Breast epithelium (tissue), 4 donors: Measurements from ENCODE around the gene COL18A1. TPM values are rescaled to one million over a fixed set of nuclear protein-coding genes. Genes with fewer than 3 reads are reported as not detected.
A peak's percentile ranks its signal among the peaks of the same experiment; 100 is the strongest.
"Not testable (repeated sequence)": the region's sequence is repeated elsewhere in the genome, so short reads cannot be mapped to it uniquely, and the experiment has no call there.

Experiments used
- DNase-seq, 2 donors: peaks; one replicate each; pipeline ENCODE4 v3.0.0-alpha.2; 2019; ENCODE audit warnings: low spot score in 2 of 2
- H3K27ac ChIP-seq, 2 donors: fragments of 200-600 bp; sonication (generic) in 1 of 2; one replicate each; pipeline ENCODE4 v1.5.1; 2016 to 2019; ENCODE audit warnings: mild to moderate bottlenecking in 1 of 2
- H3K27me3 ChIP-seq, 2 donors: fragments of 200-600 bp; sonication (generic) in 1 of 2; one replicate each; pipeline versions ENCODE4 v1.5.1 to v1.6.0; 2017 to 2019; ENCODE audit warnings: control low read depth in 1 of 2, mild to moderate bottlenecking in 1 of 2
- H3K36me3 ChIP-seq: fragments of 200-600 bp; one replicate; pipeline ENCODE4 v1.5.1; 2019
- H3K4me1 ChIP-seq, 2 donors: fragments of 200-600 bp; sonication (generic); one replicate each; pipeline ENCODE4 v1.5.1; 2016 to 2019; ENCODE audit warnings: control low read depth in 1 of 2
- H3K4me3 ChIP-seq, 3 donors: fragments of 200-600 bp; sonication (generic); 1 replicate in 2 of 3; 2 replicates in 1 of 3; pipeline ENCODE4 v1.5.1; 2016 to 2019; ENCODE audit warnings: mild to moderate bottlenecking in 3 of 3, moderate library complexity in 2 of 3
- H3K9me3 ChIP-seq, 2 donors: fragments of 200-600 bp; sonication (generic) in 1 of 2; one replicate each; pipeline ENCODE4 v1.5.1; 2016 to 2019; ENCODE audit warnings: control low read depth in 1 of 2
- CTCF ChIP-seq, 3 donors: fragments of 450-650 bp; IDR thresholded peaks; one replicate each; pipeline ENCODE4 v1.5.1; 2016 to 2017; ENCODE audit warnings: antibody characterized with exemption in 3 of 3, mild to moderate bottlenecking in 3 of 3, moderate library complexity in 3 of 3
- POLR2A ChIP-seq: fragments of 450-650 bp; IDR thresholded peaks from one replicate; pipeline ENCODE4 v1.6.1; 2016; ENCODE audit warnings: antibody characterized with exemption, mild to moderate bottlenecking, moderate library complexity
- POLR2AphosphoS5 ChIP-seq, 3 donors: sonication (generic); formaldehyde crosslinking; IDR thresholded peaks; one replicate each; pipeline ENCODE4 v1.6.1; 2017; ENCODE audit warnings: antibody characterized with exemption in 3 of 3
- intact Hi-C: fragments of 100-400 bp; cut with DNase I; formaldehyde crosslinking; loops from one replicate; pipeline ENCODE4 v1.15.1; 2023; ENCODE audit warnings: low total_unique reads
- total RNA-seq, 3 donors: library from RNA; depleted of rRNA; stranded (reverse); fragments of >200 nt; gene quantifications; one replicate each; pipeline ENCODE4 v1.1.0, GENCODE V29; 2016

Gene COL18A1
- total RNA-seq, 3 donors from 2014 or later: 48.3 to 62.9 (median 55.8) TPM

GRCh38 chr21:45523411-45524101, 118.6 kb downstream of the COL18A1 start:
- no peaks in the 10 kb centered on the region for H3K36me3 ChIP-seq
- peak in 1 of 2 donors; percentile 24 for DNase-seq
- H3K27ac ChIP-seq: no peak overlapping the region
- no peak overlapping the region for H3K4me3 ChIP-seq
- peaks cover 11 to 20% of the 10 kb centered on the region in 2 donors for H3K9me3 ChIP-seq
- intact Hi-C loops: no loop called here
- no peaks in the 10 kb centered on the region for H3K4me1 ChIP-seq
- TF ChIP-seq POLR2A (no peak), POLR2AphosphoS5 (IDR thresholded peaks at IDR 0.05) (no peak), CTCF (IDR thresholded peaks at IDR 0.05) (no peak)
- H3K27me3 ChIP-seq: no peaks in the 10 kb centered on the region

- no peaks in the 10 kb centered on the region for H3K36me3 ChIP-seq
- no peaks in the 10 kb centered on the region for H3K4me1 ChIP-seq
- no peak overlapping the region for H3K4me3 ChIP-seq
- DNase-seq: peak in 1 of 2 donors; percentile 41
- intact Hi-C loops: no loop called here
- H3K9me3 ChIP-seq: peaks cover 8 to 17% of the 10 kb centered on the region in 2 donors
- H3K27ac ChIP-seq: no peak overlapping the region
- H3K27me3 ChIP-seq: no peaks in the 10 kb centered on the region
- TF ChIP-seq POLR2A: no peak
- no peak for TF ChIP-seq CTCF (IDR thresholded peaks at IDR 0.05)
- TF ChIP-seq POLR2AphosphoS5 (IDR thresholded peaks at IDR 0.05): no peak
These were observed 119.8 kb downstream of the COL18A1 start for GRCh38 chr21:45524756-45525152.

GRCh38 chr21:45525153-45525909, 120.4 kb downstream of the COL18A1 start:
- peak in 1 of 2 donors; percentile 46 for DNase-seq
- H3K4me3 ChIP-seq: no peak overlapping the region
- peaks cover 8 to 11% of the 10 kb centered on the region in 2 donors for H3K9me3 ChIP-seq
- TF ChIP-seq POLR2AphosphoS5 (IDR thresholded peaks at IDR 0.05) (no peak), CTCF (IDR thresholded peaks at IDR 0.05) (no peak), POLR2A (no peak)
- no peaks in the 10 kb centered on the region for H3K36me3 ChIP-seq
- no peaks in the 10 kb centered on the region for H3K4me1 ChIP-seq
- intact Hi-C loops: no loop called here
- H3K27me3 ChIP-seq: no peaks in the 10 kb centered on the region
- no peak overlapping the region for H3K27ac ChIP-seq

GRCh38 chr21:45525910-45526306, 120.9 kb downstream of the COL18A1 start:
- H3K36me3 ChIP-seq: no peaks in the 10 kb centered on the region
- H3K27ac ChIP-seq: no peak overlapping the region
- intact Hi-C loops: no loop called here
- H3K27me3 ChIP-seq: no peaks in the 10 kb centered on the region
- no peaks in the 10 kb centered on the region for H3K4me1 ChIP-seq
- no peak for DNase-seq
- H3K4me3 ChIP-seq: no peak overlapping the region
- H3K9me3 ChIP-seq: peaks cover 6 to 8% of the 10 kb centered on the region in 2 donors
- TF ChIP-seq CTCF (IDR thresholded peaks at IDR 0.05) (no peak), POLR2A (no peak)

DNA sequence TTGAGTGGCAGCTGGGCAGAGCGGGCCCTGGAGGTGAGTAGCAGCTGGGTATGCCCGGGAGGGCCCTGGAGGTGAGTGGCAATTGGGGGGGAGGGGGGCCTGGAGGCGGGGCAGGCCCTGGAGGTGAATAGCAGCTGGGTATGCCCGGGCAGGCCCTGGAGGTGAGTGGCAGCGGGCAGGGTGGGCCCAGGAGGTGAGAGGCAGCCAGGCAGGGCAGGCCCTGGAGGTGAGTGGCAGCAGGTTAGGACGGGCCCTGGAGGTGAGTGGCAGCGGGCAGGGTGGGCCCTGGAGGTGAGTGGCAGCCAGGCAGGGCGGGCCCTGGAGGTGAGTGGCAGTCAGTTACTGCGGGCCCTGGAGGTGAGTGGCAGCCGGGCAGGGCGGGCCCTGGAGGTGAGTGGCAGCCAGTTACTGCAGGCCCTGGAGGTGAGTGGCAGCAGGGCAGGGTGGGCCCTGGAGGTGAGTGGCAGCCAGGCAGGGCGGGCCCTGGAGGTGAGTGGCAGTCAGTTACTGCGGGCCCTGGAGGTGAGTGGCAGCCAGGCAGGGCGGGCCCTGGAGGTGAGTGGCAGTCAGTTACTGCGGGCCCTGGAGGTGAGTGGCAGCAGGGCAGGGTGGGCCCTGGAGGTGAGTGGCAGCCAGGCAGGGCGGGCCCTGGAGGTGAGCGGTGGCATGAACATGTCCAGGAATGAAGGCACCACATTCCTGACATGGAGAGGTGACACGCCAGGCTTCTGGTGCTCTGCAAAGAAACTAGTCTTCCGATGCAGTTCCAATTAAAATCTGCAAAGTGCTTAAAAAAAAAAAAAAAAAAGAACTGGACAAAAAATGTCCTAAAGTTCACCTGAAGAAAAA, 122.4 kb downstream of the COL18A1 start:
- H3K36me3 ChIP-seq, H3K4me3 ChIP-seq, H3K4me1 ChIP-seq, H3K27ac ChIP-seq, H3K9me3 ChIP-seq, intact Hi-C loops, H3K27me3 ChIP-seq: not testable (repeated sequence)
- DNase-seq: peak in 1 of 2 donors; percentile 43
